HG03103 (cell line): ENCODE measurements around the gene RNF8.
"Not testable (repeated sequence)": the region's sequence is repeated elsewhere in the genome, so short reads cannot be mapped to it uniquely, and the experiment has no call there.

Experiments
- ATAC-seq: cut with Tn5 transposase; IDR thresholded peaks from one replicate; pipeline ENCODE4 v1.9.1; 2021; ENCODE audit warnings: low read depth; ENCODE audit not compliant: unreplicated experiment

RNF8 gene, protein sequence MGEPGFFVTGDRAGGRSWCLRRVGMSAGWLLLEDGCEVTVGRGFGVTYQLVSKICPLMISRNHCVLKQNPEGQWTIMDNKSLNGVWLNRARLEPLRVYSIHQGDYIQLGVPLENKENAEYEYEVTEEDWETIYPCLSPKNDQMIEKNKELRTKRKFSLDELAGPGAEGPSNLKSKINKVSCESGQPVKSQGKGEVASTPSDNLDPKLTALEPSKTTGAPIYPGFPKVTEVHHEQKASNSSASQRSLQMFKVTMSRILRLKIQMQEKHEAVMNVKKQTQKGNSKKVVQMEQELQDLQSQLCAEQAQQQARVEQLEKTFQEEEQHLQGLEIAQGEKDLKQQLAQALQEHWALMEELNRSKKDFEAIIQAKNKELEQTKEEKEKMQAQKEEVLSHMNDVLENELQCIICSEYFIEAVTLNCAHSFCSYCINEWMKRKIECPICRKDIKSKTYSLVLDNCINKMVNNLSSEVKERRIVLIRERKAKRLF

DNA sequence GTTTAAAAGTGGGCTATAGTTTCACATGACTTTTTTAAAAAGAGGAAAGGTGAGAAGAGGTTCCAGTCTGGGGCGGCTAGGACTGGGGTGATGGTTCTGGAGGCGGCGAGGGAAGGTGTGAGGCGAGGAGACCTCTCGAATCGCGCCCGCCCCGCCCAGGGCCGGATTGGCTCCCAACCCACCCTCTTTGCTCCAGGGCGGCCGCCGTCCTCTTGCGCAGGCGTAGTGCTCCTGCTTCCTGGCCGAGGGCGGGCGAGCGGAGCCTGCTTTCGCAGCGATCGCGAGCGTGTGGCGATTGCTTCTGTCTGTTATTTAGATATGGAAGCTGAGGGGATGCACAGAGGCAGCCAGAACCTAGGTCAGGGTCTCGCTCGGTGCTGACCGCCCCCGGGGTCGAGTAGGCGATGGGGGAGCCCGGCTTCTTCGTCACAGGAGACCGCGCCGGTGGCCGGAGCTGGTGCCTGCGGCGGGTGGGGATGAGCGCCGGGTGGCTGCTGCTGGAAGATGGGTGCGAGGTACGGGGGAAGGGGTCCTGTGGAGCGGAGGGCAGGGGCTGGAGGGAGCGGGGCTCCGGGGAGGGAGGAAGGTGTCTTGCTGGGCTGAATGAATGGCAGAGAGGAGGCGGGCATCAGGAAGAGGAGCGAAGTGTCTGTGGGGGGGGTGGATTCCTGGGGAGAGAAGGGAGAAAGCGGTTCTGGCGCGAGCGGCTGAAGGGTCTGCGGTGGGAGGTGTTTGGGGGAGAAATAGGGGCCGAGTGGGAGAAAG lies at the start of gene RNF8:
TSS of gene RNF8 (plus strand) at position 223 of the 765 bp plus-strand sequence. CDS start at position 405, 182 bp downstream.
- ATAC-seq: peak; percentile 88

DNA sequence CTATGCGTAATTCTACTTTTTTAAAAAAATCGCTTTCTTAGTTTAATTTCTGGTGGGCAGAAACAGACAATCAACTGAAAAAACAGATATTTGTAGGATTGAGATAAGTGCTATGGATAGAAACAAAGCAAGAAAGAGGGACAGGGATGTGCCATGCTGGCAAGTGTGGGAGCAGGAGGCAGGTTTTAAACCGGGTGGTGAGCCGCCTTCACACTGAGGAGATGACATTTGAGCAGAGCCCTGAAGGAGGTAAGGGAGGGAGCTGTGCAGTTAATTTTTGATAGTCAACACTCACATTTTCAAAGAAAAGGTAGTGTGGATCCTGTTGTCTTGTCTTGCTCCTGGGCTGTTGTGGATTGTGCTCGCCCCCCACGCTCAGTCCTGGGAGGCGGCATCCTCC lies 49.0 kb upstream of the RNF8 start:
- ATAC-seq: no peak

DNA sequence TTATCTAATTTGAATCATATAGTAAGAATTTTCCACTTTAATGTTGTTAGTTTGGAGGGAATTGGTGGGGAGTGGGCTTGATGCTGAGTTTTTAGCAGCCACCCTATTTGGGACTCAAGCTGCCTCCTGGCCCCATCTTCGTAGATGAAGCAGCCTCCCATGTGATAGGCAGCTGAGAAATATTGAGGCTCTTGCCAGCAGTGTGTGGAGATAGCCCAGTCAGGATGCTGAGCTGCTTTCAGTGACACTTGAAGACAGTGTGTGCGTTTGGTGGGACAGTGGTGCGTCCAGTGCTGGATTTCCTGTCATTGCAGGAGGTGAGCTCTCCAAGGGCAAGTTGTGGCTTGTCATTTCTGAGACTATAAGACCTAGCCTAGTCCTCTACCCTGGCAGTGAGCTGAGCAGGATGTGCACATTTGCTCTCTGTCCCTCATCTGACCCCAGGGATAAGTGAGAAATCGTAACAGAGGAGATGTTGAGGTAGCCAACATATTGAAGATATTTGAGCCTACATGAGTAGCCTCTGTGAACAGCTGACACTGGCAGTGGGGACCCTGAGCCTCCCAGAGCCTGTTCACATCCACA lies 47.9 kb upstream of the RNF8 start:
- ATAC-seq: no peak

DNA sequence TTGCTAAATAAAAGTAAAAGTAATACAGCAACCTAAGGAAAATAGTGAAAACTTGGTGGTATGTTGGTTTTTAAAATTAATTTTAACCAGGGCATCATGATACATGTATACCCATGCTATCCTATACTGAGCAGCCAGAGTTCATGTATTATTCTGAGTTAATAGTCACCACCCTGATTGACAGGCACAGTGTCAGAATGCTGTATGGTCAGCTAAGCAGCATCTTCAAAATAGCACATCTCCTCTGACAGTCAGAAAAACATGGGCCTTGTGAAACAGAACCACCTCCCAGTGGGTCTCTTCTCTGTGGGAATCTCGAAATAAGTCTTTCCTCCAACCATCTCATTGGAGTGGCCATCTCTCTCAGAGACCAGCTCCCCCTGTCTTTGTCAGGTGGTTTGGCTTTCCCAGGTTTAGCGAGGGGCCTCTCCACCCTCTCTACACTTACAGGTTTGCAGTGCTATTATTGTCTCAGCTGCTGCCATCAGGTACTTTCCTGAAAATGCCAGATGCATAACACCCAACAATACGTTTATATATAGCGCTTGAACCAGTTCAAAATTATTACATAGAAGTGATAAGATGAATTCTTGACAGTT lies 47.1 kb upstream of the RNF8 start:
- ATAC-seq: no peak

DNA sequence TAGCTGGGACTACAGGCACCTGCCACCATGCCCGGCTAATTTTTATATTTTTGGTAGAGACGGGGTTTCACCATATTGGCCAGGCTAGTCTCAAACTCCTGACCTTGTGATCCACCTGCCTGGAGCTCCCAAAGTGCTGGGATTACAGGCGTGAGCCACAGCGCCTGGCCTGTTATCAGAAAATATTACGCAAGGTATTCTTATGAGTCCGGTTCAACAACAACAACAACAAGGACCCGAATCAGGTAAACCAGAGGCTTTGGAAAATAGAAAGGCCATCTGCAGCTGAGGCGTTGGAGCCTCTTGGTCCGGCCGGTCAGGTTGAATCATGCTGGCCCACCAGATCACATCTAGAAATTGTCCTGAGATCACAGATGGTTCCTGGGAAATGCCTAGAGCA lies 46.3 kb upstream of the RNF8 start:
- ATAC-seq: not testable (repeated sequence)

DNA sequence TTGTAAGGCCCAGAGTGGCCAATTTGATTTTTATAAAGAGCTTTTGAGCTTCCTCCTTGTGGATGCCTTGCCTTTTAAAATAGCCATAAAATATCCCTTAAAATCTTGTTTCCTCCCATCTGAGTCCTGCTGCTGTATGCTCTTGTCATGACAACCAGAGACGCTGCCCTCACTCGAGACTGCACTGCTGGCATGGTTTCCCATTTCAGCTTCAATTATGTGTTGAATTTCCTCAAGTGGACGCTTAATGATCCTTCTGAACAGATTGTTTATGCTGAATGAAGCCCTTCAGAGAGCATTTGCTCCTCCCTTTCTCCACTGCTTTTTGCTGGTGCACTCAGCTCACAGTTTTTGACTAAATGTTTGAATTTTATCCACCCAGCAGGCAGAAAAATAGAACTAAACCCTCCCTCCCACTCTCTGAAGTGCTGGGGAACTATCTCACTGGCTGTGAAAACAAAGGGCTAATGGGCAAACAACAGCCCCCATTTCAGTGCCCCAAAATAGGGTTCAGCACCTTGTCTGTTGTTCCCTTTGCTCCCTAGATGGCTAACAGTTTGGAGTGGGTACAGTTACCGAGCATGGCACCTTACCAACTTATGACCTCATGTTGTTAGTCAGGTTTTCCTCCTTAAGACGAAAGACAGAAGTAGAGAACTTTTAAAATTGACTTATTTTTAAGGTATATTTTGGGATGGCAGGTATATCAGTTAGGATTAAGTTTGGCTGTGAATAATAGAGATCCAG lies 45.5 kb upstream of the RNF8 start:
- no peak for ATAC-seq

DNA sequence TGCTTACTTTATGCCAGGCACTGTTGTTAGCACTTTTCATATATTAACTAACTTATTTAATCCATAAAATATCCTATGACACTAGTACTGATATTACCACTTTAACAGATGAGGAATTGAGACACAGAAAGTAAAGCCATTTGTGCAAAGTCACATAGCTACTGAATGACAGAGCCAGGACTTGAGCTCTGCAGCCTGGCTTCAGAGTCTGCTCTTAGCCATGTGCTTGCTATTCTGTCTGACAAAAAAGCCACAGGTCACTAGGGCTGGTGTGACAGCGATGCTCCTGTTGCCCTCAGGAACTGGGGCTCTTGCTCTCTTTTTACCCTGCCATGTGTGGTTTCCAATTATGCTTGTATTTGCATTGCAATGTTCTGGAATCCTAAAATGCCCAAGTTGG lies 44.7 kb upstream of the RNF8 start:
- no peak for ATAC-seq

DNA sequence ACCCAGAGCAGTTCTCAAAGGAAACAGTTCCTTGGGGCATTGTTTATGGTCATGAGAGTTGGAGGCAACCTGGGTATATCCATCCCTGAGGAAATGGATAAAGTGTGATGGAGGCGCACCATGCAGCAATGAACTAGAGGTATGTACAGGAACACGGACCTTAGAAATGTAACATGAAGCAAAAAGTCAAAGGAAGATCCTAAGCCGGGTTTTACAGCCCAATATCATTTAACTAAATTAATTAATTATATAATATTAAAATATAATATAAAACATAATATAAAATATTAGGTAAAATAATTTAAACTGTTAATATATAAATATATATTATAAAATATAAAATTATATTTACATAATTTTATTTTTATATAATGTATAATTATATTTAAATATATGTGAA lies 44.1 kb upstream of the RNF8 start:
- no peak for ATAC-seq

DNA sequence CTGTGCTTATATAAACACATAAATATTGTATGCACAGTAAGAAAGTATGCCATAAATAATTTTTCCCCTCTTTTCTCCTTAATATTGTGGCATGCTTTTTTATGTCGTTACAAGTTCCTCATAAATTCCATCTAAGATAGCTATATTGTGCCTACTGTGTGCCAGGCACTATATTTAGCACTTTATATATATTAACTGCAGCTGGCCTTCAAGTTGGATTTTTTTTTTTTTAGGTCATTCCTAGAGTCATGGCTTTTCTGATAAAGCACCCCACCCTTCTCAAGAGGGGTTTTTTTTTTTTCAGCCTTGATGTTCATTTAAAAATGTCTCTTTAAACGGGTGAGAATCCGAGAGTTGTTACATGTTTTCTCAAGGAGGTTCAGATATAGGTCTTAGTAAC lies 42.8 kb upstream of the RNF8 start:
- ATAC-seq: no peak

DNA sequence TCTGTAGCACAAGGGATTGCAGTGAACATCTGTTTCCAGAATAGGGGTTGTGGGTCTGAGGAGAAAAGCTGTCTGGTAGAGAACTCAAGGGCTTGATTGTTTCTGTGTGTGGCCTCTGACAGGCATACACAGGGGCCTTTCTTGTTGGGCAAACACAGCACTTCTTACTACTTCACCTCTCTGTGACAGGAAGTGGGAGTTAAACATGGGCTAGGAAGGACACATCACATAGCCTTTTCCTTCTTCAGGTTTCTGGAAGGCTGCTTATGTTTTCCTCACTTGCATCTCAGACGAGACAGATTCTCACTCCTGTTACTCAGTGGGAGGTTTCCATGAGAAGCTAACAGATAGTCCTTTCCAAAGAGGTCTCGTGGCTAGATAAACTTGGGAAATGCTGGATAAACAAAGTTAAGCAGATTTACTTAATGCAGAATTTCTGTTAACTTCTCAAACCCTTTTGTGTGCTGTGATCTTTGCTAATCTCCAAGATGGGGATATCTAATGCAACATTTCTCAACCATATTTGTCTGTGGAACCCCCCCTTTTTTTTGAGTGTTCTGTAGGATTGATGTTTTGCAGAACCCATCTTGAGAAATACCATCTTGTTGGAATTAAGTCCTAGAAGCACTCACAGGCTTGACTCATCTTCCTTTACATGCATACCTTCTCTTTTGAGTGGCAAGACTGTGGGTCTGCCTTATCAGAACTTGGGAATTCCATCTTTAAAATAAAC lies 41.9 kb upstream of the RNF8 start:
- ATAC-seq: no peak

DNA sequence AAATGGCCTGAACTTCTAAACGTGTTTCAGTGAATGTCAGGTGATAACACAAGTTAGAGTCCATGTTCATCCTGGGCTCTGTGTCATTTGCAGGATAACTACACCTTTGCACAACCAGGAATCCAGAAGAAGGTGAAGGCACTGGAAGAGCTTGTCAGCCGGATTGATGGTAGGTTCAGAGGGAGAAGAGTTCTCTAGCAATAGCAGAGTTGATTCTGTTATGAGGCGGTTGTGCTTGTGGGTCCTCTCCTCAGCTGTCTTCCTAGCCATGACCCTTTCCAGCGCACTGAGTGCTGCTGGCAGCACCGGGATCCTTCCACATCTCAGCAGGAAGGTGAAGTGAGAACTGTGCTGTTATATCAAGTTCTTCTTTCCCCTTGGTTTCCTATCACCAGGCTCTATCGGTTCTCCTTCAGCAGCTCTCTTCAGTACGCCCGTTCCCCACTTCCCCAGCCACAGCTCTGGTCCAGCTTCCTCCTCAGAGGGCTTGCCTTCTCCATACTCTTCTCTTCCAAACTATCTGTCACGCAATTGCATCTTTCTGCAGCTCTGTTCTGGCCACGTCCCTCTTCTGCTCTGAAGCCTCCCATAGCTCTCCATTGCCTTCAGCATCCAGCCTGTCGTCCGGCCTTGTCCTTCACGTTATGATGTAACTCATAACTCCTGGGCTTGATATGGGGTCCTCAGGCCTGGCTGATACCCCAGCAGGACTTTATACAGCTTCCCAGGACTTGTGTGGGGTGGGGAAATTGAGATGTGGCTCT lies 39.9 kb upstream of the RNF8 start:
- no peak for ATAC-seq

DNA sequence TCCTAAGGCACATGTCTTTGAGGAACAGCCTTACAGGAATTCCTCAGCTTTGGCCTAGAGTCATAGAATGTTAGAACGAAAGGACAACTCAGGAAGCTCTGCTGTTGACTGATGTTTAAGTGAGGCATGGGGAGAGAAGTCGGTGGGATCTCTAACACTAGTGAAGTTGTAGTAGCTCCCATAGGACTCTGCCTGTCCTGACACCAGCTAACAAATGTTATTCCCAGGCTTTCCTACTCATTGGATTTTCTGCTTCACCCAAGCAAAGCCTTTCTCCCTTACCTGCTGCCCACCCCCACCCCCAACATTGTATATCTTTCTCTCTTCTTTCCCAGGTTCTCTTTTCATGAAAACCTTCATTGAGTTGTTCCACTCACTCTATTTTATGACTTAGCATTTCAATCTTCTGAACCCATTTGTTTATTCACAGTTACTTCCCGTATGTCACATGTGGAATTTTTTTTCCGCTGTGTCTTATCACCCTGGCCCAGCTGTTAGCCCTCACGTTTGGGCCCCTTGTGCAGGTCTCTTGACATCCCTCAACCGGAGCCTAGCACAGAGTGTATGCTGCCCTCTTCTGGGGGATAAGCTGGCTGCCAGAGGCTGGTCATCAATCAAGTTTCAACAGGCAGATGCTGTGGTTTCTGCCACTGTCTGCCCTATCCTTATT lies 39.2 kb upstream of the RNF8 start:
- no peak for ATAC-seq

DNA sequence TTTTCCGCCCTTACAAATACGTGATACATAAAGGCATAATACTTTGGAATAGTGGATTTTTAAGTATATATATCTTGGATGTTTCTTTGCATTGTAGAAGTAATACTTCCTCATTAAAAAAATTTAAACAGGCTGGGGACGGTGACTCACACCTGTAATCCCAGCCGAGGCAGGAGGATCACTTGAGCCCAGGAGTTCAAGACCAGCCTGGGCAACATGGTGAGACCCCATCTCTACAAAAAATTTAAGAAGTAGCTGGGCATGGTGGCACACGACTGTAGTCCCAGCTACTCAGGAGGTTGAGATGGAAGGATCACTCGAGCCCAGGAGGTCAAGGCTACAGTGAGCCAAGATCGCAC lies 38.6 kb upstream of the RNF8 start:
- no peak for ATAC-seq

DNA sequence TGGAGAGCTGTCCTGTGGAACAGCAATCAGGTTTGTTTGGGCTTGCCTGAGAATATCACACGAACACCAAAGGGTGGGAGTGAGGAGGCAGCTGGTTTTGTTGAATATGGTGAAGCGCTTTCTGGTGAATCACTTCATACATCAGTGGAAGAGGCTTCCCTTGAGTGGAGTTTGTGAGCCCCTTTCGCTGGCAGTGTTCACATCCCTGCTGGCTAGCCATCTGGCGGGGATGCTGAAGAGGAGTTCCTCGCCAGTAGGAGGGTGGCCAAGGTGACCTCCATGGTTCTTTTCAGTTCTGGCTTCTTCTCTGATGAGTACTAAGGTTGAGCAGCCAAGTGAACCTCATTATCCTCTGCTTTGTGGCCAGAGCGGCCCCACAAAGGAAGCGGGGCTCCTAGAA lies 37.7 kb upstream of the RNF8 start:
- no peak for ATAC-seq

DNA sequence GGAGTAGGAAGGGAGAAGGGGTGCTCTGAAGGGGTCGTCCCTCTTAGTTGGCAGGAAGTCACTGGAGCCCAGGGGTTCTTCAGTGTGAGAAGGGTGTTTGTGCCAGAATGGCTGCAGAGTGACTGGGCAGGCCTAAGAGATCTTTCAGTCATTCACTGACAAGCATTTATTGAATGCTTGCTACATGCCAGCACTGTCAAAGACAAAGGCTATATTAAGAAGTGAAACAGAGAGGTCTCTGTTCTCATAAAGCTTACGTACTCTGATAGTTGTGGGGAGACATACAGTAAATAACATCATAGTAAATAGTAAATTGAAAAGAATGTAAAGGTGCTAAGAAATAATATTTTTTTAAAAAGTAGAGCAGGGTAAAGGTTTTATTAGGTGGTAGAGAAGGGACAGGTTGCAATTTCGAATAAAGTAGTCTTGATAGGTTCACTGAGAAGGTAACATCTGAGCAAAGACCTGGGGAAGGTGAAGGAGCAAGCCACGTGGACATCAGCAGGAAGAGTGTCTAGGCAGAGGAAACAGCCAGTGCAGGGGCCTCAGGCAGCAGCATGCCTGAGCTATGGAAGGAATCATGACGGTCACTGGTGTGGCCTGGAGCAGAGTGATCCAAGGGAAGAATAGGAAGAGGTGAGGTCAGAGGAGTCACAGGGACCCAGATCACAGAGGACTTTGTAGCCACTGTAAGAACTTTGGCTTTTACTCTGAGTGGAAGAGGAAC lies 36.3 kb upstream of the RNF8 start:
- ATAC-seq: no peak

DNA sequence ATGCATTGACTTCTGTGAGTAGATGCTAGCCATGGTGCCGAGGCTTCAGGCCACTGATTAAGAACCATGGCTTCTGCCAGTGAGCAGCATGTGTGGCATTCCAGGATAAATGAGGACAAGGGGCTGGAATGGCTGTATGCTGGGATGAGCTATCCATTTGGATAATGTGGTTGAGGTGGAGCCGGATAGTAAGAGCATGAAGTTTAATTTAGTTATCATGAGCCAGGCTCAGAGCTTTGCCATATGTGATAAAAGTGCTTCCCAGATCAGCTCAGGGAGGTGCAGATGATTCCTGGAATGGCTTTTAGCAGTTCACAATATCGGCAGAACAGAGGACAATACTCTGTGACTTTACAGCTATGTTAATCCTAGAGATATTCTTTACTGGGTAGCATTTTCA lies 34.6 kb upstream of the RNF8 start:
- ATAC-seq: no peak

DNA sequence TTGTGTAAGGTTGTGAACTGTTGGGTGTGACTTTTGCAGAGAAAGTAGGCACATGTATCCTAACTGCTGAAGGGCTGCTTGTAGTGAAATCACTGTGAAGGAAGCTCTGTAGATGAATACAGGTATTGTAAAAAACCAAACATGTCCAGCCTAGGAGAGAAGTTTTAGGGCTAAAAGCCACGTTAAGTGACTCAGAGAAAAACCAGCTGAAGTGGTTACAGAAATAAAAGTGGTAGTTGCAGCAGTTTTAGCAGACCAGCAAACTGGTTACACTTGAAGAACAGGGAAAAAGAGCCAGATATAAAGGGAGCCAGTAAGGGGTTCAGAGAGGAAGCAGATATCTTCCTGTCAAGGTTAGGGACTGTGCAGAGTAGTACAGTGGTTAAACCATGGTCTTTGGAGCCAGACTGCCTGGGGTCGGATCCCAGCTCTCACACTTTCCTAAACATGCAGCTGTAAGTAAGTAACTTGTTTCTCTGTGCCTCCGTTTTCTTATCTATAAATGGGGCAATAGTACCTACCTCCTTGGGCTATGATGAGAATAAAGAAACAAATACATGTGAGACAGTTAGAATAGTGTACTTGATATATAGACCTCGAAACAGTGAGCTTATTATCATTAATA lies 33.8 kb upstream of the RNF8 start:
- no peak for ATAC-seq
